ENCODE results near the gene UNC5C. TPM values are rescaled to one million over a fixed set of nuclear protein-coding genes. Genes with fewer than 3 reads are reported as not detected.
A peak's percentile ranks its signal among the peaks of the same experiment; 100 is the strongest.

Gene UNC5C
- 0.75 TPM for total RNA-seq
- polyA plus RNA-seq (ENCODE audit: insufficient read depth in 1 of 8, insufficient read length in 8 of 8, low replicate concordance in 1 of 8): 1 to 10 TPM in 1 of 8 donors, under 1 TPM in 7; 0.45 to 1.3 (median 0.80) TPM
- long read RNA-seq, donor 1: 0 reads
- long read RNA-seq, donor 2: 0 reads
- long read RNA-seq, donor 3: 0 reads
- long read RNA-seq, donor 4: 0 reads
- long read RNA-seq, donor 5: 0 reads
- long read RNA-seq, donor 6: 0 reads
- long read RNA-seq, donor 7: 0 reads
- long read RNA-seq, donor 8: 0 reads
- long read RNA-seq, donor 9: 0 reads
- long read RNA-seq, donor 10: 0 reads
- long read RNA-seq, donor 11: 0 reads

DNA sequence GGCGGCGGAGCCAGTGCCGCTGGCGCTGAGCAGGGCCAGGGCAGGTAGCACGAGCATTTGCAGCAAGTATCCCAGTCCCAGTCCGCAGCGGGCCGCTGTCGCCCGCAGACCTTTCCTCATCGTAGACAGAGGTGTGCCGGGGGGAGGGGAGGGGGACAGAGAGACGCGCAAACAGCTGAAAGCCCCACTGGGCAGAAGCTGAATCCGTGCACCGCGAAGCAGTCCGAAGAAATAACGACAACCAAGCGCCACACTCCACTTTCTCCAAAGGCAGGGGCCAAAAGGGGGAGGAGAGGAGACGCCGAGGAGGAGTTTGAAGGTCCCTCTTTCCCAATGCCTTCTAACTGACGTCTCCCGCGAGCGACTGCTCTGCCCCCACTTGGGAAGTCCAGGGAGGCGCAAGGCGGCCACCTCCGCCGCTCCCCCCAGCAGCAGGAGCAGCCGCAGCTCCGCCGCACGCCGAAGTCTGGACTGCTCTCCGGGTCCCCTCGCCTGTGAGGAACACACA lies at the start of gene UNC5C:
Gene UNC5C, minus strand, starts transcription at position 236 of the 508 bp plus-strand sequence.
- peak; percentile 86 for DNase-seq
- Histone ChIP-seq H3K27me3 (ENCODE audit: control insufficient read depth, insufficient read depth, low read length) (peaks cover 40% of the 10 kb centered on the region), H3K4me1 (ENCODE audit: control insufficient read depth, insufficient read depth, low read length) (peaks cover 10% of the 10 kb centered on the region), H3K4me3 (ENCODE audit: low read length) (peak within 1 kb of the TSS; percentile 54), H3K27ac (ENCODE audit: low read length) (no peak within 1 kb of the TSS), H3K9me3 (replicated peaks; ENCODE audit: control insufficient read depth, low read depth, low read length) (no peaks in the 10 kb centered on the region), H3K36me3 (ENCODE audit: control insufficient read depth, insufficient read depth, low read length) (no peaks in the 10 kb centered on the region)
- 0% methylated on average over 4 of the region's 37 CpGs for WGBS (ENCODE audit: insufficient coverage)

DNA sequence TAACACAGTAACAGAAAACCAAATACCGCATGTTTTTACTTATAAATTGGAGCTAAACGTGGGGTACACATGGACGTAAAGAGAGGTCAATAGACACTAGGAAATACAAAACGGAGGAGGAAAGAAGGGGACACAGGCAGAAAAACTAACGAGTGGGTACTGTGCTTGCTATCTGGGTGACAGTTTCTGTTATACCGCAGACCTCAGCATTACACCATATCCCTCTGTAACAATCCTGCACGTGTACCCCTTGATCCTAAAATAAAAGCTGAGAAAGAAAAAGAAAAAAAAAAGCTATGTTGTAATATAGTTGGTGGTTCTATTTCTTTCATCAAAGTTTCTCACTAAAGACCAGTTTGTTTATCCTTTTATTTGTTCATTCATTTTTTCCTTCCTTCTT lies 47.9 kb upstream of the UNC5C start:
- no peak overlapping the region for H3K27ac ChIP-seq (ENCODE audit: low read length)
- no peaks in the 10 kb centered on the region for H3K27me3 ChIP-seq (ENCODE audit: control insufficient read depth, insufficient read depth, low read length)
- no peak overlapping the region for H3K4me3 ChIP-seq (ENCODE audit: low read length)
- DNase-seq: no peak
- WGBS (ENCODE audit: insufficient coverage): no CpG with 5 or more reads among the region's 7 CpGs
- H3K9me3 ChIP-seq (replicated peaks; ENCODE audit: control insufficient read depth, low read depth, low read length): no peaks in the 10 kb centered on the region
- no peaks in the 10 kb centered on the region for H3K36me3 ChIP-seq (ENCODE audit: control insufficient read depth, insufficient read depth, low read length)
- no peaks in the 10 kb centered on the region for H3K4me1 ChIP-seq (ENCODE audit: control insufficient read depth, insufficient read depth, low read length)

DNA sequence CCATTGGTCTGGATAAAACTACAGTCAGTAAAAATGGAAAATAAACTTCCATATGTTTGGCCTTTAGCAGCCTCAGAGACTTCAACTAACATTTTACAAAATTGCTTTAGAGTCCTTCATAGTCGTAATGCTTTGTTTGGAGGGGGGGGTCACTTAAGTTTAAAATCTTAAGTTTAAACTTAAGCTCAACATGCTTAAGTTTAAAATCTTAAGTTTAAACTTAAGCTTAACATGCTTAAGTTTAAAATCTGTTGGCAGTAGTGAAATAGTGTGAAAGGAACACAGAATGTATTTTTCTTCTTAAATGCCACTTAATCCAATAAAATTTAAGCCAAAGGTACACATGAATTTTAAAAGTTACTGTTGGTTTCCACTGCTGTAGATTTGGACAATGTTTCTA lies 45.9 kb upstream of the UNC5C start:
- WGBS (ENCODE audit: insufficient coverage): no CpG with 5 or more reads among the region's 1 CpG
- no peak overlapping the region for H3K27ac ChIP-seq (ENCODE audit: low read length)
- H3K4me3 ChIP-seq (ENCODE audit: low read length): no peak overlapping the region
- no peaks in the 10 kb centered on the region for H3K36me3 ChIP-seq (ENCODE audit: control insufficient read depth, insufficient read depth, low read length)
- H3K27me3 ChIP-seq (ENCODE audit: control insufficient read depth, insufficient read depth, low read length): no peaks in the 10 kb centered on the region
- no peaks in the 10 kb centered on the region for H3K9me3 ChIP-seq (replicated peaks; ENCODE audit: control insufficient read depth, low read depth, low read length)
- H3K4me1 ChIP-seq (ENCODE audit: control insufficient read depth, insufficient read depth, low read length): no peaks in the 10 kb centered on the region
- DNase-seq: no peak

DNA sequence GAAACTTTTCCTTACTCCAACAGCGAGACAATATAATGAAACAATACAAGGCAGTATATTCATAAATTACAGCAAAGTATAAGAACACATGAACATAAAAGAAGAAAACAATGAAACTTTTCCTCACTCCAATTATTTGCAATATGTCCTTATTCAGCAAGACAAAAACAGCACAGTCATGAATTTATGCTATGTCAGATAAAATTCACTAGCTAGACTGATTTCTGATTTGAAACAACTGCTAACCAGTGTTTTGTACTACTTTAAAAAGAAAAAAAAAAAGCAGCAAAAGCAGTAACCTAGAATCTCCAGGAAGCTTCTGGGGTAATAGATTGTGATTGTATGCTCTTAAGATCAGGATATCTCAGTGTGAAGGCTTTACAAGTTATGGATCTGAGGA lies 45.2 kb upstream of the UNC5C start:
- Histone ChIP-seq H3K4me1 (ENCODE audit: control insufficient read depth, insufficient read depth, low read length) (no peaks in the 10 kb centered on the region), H3K27ac (ENCODE audit: low read length) (no peak overlapping the region), H3K27me3 (ENCODE audit: control insufficient read depth, insufficient read depth, low read length) (no peaks in the 10 kb centered on the region), H3K36me3 (ENCODE audit: control insufficient read depth, insufficient read depth, low read length) (no peaks in the 10 kb centered on the region), H3K4me3 (ENCODE audit: low read length) (no peak overlapping the region), H3K9me3 (replicated peaks; ENCODE audit: control insufficient read depth, low read depth, low read length) (no peaks in the 10 kb centered on the region)
- no peak for DNase-seq
- no CpG with 5 or more reads among the region's 1 CpG for WGBS (ENCODE audit: insufficient coverage)

DNA sequence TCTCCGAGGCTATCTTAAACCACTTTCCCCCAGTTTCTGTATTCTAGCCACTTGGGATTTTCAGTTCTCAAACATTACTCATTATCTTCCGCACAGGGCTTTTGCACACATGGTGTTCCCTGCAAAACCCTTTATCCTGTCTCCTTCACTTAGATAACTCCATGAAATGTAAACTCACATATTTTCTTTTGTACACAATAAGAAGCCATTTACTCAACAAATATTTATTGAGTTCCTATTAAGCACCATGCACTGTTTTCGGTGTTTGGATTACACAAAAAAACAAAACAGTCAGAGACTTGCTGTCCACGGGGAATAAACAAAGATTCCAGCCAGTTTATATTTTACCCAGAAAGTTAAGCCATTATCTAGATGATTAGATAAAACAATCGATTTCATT lies 42.5 kb upstream of the UNC5C start:
- no peak for DNase-seq
- no peaks in the 10 kb centered on the region for H3K36me3 ChIP-seq (ENCODE audit: control insufficient read depth, insufficient read depth, low read length)
- no peaks in the 10 kb centered on the region for H3K27me3 ChIP-seq (ENCODE audit: control insufficient read depth, insufficient read depth, low read length)
- H3K27ac ChIP-seq (ENCODE audit: low read length): no peak overlapping the region
- H3K4me3 ChIP-seq (ENCODE audit: low read length): no peak overlapping the region
- H3K9me3 ChIP-seq (replicated peaks; ENCODE audit: control insufficient read depth, low read depth, low read length): no peaks in the 10 kb centered on the region
- H3K4me1 ChIP-seq (ENCODE audit: control insufficient read depth, insufficient read depth, low read length): no peaks in the 10 kb centered on the region
- 65% methylated on average over 2 of the region's 5 CpGs for WGBS (ENCODE audit: insufficient coverage)

DNA sequence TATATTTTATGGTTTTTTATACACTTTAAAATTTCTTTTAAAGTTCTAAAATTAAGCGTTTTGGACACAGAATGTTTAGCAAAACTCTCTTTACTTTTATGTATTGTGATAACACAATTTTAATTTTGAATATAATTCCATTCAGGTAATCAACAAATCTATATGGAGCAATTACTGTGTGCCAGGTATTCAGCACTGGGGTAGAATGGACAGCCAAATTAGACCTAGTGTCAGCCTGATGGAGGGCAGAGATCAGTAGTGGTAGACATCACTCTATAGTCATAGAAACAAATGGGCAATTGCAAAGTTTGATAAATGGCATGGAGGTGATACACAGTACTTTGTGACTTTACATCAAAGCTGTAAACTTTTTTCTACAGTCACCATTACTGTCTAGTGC lies 41.8 kb upstream of the UNC5C start:
- no CpG with 5 or more reads among the region's 1 CpG for WGBS (ENCODE audit: insufficient coverage)
- no peaks in the 10 kb centered on the region for H3K4me1 ChIP-seq (ENCODE audit: control insufficient read depth, insufficient read depth, low read length)

DNA sequence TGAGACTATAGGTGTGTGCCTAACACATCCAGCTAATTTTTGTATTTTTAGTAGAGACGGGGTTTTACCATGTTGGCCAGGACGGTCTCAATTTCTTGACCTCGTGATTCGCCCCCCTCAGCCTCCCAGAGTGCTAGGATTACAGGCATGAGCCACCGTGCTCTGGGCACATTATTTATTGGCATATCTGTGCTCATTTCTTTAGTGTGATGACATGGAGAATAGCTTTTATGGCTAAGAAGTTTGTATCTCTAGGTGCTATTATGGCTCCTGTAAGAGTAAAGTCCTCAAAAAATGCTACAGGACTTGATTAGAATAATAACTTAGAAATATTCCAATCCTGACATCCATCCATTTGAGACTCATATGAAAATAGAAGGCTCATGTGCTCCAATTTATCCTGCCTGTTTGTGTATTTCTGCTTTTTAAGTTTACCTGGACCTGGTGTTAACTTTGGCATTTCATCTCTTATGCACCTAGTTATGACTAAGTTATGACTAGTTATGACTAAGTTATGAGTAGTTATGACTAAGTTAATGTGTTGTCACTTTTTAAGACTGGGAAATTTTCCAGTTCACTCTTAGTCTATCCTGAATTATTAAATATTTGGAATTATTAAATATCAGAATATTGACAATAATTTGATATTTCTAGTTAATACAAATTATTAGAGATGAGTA lies 36.4 kb upstream of the UNC5C start:
- Histone ChIP-seq H3K27ac (ENCODE audit: low read length) (no peak overlapping the region), H3K36me3 (ENCODE audit: control insufficient read depth, insufficient read depth, low read length) (no peaks in the 10 kb centered on the region), H3K27me3 (ENCODE audit: control insufficient read depth, insufficient read depth, low read length) (no peaks in the 10 kb centered on the region), H3K4me3 (ENCODE audit: low read length) (no peak overlapping the region), H3K9me3 (replicated peaks; ENCODE audit: control insufficient read depth, low read depth, low read length) (no peaks in the 10 kb centered on the region), H3K4me1 (ENCODE audit: control insufficient read depth, insufficient read depth, low read length) (no peaks in the 10 kb centered on the region)
- DNase-seq: no peak
- 86% methylated on average over 1 of the region's 5 CpGs for WGBS (ENCODE audit: insufficient coverage)

More for the DNA sequence above, 41.8 kb upstream of the UNC5C start:
- no peak overlapping the region for H3K4me3 ChIP-seq (ENCODE audit: low read length)
- no peak overlapping the region for H3K27ac ChIP-seq (ENCODE audit: low read length)
- no peaks in the 10 kb centered on the region for H3K27me3 ChIP-seq (ENCODE audit: control insufficient read depth, insufficient read depth, low read length)
- no peaks in the 10 kb centered on the region for H3K36me3 ChIP-seq (ENCODE audit: control insufficient read depth, insufficient read depth, low read length)
- no peak for DNase-seq
- no peaks in the 10 kb centered on the region for H3K9me3 ChIP-seq (replicated peaks; ENCODE audit: control insufficient read depth, low read depth, low read length)

DNA sequence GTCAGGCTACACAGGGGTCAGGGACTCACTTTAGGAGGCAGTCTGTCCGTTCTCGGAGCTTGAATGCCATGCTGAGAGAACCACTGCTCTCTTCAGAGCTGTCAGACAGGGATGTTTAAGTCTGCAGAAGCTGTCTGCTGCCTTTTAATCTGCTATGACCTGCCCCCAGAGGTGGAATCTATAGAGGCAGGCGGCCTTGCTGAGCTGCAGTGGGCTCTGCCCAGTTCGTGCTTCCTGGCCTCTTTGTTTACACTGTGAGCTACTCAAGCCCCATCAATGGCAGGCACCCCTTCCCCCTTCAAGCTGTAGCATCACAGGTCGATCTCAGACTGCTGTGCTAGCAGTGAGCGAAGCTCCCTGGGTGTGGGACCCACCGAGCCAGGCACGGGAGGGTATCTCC lies 31.5 kb upstream of the UNC5C start:
- no peaks in the 10 kb centered on the region for H3K36me3 ChIP-seq (ENCODE audit: control insufficient read depth, insufficient read depth, low read length)
- no peak for DNase-seq
- peaks cover 3% of the 10 kb centered on the region for H3K9me3 ChIP-seq (replicated peaks; ENCODE audit: control insufficient read depth, low read depth, low read length)
- no peak overlapping the region for H3K27ac ChIP-seq (ENCODE audit: low read length)
- no peaks in the 10 kb centered on the region for H3K4me1 ChIP-seq (ENCODE audit: control insufficient read depth, insufficient read depth, low read length)
- H3K27me3 ChIP-seq (ENCODE audit: control insufficient read depth, insufficient read depth, low read length): no peaks in the 10 kb centered on the region
- WGBS (ENCODE audit: insufficient coverage): 51% methylated on average over 5 of the region's 8 CpGs
- H3K4me3 ChIP-seq (ENCODE audit: low read length): no peak overlapping the region

DNA sequence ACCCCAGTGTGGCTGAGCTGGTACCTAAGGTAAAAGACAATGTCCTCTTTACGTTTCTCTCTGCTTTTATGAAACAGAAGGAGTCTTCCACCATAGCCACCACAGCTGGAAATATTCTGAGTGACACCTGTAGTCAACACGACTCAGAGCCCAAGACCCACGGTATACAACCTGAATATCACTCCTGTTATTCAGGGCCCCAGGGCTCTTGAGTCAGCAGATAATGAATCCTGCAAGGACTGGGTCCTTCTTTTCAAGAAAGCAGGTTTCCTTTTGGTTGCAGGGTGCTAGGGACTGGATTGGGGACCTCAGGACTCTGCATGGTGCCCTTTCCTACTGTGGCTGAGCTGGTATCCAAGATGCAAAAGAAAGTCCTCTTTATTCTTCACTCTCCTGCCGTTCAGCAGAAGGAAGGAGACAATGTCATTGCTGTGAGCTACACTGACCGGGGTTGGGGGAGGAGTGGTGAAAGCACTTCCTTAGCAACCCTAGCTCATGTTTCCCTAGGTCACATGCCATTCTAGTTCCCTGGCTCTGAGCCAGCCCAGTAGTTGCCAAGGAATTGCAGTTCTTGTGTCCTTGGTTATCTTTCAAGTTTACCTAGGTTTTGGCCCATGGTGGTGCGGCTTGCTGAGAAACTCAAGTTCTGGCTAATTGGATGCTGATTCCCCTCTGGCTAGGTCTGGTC lies 23.7 kb upstream of the UNC5C start:
- no peaks in the 10 kb centered on the region for H3K27me3 ChIP-seq (ENCODE audit: control insufficient read depth, insufficient read depth, low read length)
- peak; percentile 74 for DNase-seq

DNA sequence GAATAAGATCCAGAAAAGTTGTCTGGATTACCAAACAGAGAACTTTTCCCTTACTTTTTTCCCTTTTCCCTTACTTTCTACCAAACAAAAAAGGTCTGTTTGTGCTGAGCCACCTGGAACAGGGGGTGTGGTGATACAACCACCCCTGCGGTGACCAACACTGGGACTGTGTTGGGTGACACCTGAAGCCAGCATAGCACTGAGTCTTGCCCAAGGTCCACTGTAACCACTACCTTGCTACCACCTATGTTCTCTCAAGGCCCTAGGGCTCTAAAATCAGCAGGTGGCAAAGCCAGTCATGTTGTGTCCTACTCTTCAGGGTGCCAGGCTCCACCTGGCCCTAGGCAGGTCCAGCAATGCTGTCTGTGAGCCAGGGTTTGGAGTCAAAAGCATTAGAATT lies 22.8 kb upstream of the UNC5C start:
- no peak overlapping the region for H3K4me3 ChIP-seq (ENCODE audit: low read length)
- no peak overlapping the region for H3K27ac ChIP-seq (ENCODE audit: low read length)
- no CpG with 5 or more reads among the region's 1 CpG for WGBS (ENCODE audit: insufficient coverage)
- no peaks in the 10 kb centered on the region for H3K27me3 ChIP-seq (ENCODE audit: control insufficient read depth, insufficient read depth, low read length)
- H3K9me3 ChIP-seq (replicated peaks; ENCODE audit: control insufficient read depth, low read depth, low read length): peaks cover 8% of the 10 kb centered on the region
- no peak for DNase-seq
- H3K4me1 ChIP-seq (ENCODE audit: control insufficient read depth, insufficient read depth, low read length): no peaks in the 10 kb centered on the region
- no peaks in the 10 kb centered on the region for H3K36me3 ChIP-seq (ENCODE audit: control insufficient read depth, insufficient read depth, low read length)

More for the DNA sequence above, 23.7 kb upstream of the UNC5C start:
- peaks cover 8% of the 10 kb centered on the region for H3K9me3 ChIP-seq (replicated peaks; ENCODE audit: control insufficient read depth, low read depth, low read length)
- H3K36me3 ChIP-seq (ENCODE audit: control insufficient read depth, insufficient read depth, low read length): no peaks in the 10 kb centered on the region
- H3K27ac ChIP-seq (ENCODE audit: low read length): no peak overlapping the region
- H3K4me1 ChIP-seq (ENCODE audit: control insufficient read depth, insufficient read depth, low read length): no peaks in the 10 kb centered on the region
- H3K4me3 ChIP-seq (ENCODE audit: low read length): no peak overlapping the region
- 86% methylated on average over 4 of the region's 6 CpGs for WGBS (ENCODE audit: insufficient coverage)

All from muscle of leg (tissue), 16 donors.